HL-60 (cell line): ENCODE results near the gene SH3D19.

ENCODE experiments used
- DNase-seq, 2 experiments: peaks; one replicate each; pipeline ENCODE4 v3.0.0-alpha.2; 2010 to 2020; ENCODE audit warnings: low read depth in 1 of 2, low spot score in 1 of 2
- H3K27ac ChIP-seq: fragments of 250-450 bp; sonication (Bioruptor Pico); replicated peaks from 2 replicates; pipeline ENCODE4 v1.5.1; 2020; ENCODE audit warnings: mild to moderate bottlenecking, moderate library complexity
- H3K27me3 ChIP-seq: fragments of 250-450 bp; sonication (Bioruptor Pico); 2 replicates; pipeline ENCODE4 v1.5.1; 2021; ENCODE audit warnings: mild to moderate bottlenecking, moderate library complexity; ENCODE audit not compliant: insufficient read depth, poor library complexity, severe bottlenecking
- H3K4me3 ChIP-seq: replicated peaks from 2 replicates; pipeline ENCODE4 v1.5.1; 2011; ENCODE audit warnings: mild to moderate bottlenecking, control low read depth, low read length; ENCODE audit not compliant: insufficient read depth
- CTCF ChIP-seq: IDR thresholded peaks from one replicate; pipeline ENCODE4 v1.5.1; 2011; ENCODE audit warnings: low read length, control low read depth, inconsistent platforms; ENCODE audit not compliant: insufficient read depth
- GABPA ChIP-seq: IDR thresholded peaks from 2 replicates; pipeline ENCODE4 v1.6.1; 2012; ENCODE audit warnings: low read depth
- POLR2AphosphoS5 ChIP-seq: IDR thresholded peaks from 2 replicates; pipeline ENCODE4 v1.6.1; 2012; ENCODE audit warnings: low read depth
- SPI1 ChIP-seq: IDR thresholded peaks from 2 replicates; pipeline ENCODE4 v1.6.1; 2012; ENCODE audit warnings: low read depth, mild to moderate bottlenecking, borderline replicate concordance
- TF ChIP-seq, protein P1 (sequence below): IDR thresholded peaks from 2 replicates; pipeline ENCODE4 v1.6.1; 2012; ENCODE audit warnings: low read depth; ENCODE audit not compliant: insufficient replicate concordance

The SH3D19 gene

GRCh38 chr4:151316645-151317044 lies 8.8 kb downstream of the SH3D19 start:
- no peak for DNase-seq
- Histone ChIP-seq H3K4me3 (no peak overlapping the region), H3K27me3 (no peaks in the 10 kb centered on the region), H3K27ac (no peak overlapping the region)
- TF ChIP-seq GABPA (no peak), CTCF (no peak), SPI1 (no peak), POLR2AphosphoS5 (no peak)
- TF ChIP-seq, protein P1, sequence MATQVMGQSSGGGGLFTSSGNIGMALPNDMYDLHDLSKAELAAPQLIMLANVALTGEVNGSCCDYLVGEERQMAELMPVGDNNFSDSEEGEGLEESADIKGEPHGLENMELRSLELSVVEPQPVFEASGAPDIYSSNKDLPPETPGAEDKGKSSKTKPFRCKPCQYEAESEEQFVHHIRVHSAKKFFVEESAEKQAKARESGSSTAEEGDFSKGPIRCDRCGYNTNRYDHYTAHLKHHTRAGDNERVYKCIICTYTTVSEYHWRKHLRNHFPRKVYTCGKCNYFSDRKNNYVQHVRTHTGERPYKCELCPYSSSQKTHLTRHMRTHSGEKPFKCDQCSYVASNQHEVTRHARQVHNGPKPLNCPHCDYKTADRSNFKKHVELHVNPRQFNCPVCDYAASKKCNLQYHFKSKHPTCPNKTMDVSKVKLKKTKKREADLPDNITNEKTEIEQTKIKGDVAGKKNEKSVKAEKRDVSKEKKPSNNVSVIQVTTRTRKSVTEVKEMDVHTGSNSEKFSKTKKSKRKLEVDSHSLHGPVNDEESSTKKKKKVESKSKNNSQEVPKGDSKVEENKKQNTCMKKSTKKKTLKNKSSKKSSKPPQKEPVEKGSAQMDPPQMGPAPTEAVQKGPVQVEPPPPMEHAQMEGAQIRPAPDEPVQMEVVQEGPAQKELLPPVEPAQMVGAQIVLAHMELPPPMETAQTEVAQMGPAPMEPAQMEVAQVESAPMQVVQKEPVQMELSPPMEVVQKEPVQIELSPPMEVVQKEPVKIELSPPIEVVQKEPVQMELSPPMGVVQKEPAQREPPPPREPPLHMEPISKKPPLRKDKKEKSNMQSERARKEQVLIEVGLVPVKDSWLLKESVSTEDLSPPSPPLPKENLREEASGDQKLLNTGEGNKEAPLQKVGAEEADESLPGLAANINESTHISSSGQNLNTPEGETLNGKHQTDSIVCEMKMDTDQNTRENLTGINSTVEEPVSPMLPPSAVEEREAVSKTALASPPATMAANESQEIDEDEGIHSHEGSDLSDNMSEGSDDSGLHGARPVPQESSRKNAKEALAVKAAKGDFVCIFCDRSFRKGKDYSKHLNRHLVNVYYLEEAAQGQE, result no peak

DNA sequence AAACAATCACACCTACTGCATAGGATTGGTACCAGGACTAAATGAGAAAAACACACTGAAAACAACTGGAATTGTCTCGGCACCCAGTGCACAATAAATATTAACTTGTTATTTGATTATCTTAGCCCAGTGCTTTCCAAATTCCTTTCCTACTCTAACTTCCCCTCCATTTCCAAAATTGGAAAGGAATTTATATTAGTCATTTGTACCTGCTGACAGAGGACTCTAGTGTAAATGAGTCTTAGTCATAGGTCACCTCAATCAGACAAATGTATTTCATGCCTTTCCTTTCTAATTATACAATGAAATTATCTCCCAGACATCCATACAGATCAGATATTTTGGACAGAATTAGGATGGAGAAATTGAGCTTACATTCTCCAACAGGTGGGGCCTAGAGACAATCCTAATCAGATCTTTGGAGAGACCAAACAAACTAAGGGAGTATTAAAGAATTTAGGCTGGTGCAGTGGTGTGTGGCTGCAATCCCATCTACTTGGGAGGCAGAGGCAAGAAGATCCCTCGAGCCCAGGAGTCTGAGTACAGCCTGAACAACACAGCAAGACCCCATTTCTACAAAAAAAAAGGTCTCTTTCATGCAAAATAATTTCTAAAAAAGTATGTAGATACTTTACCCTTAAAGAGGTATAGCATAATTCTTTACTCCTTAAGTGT lies 10.1 kb downstream of the SH3D19 start:
- TF ChIP-seq CTCF (no peak), GABPA (no peak), POLR2AphosphoS5 (no peak), SPI1 (no peak)
- TF ChIP-seq, protein P1, result no peak
- H3K4me3 ChIP-seq, result no peak overlapping the region
- no peak overlapping the region for H3K27ac ChIP-seq
- DNase-seq, result no peak
- no peaks in the 10 kb centered on the region for H3K27me3 ChIP-seq

- H3K27me3 ChIP-seq, result no peaks in the 10 kb centered on the region
- DNase-seq, result no peak
- H3K4me3 ChIP-seq, result no peak overlapping the region
- H3K27ac ChIP-seq, result no peak overlapping the region
- TF ChIP-seq POLR2AphosphoS5 (no peak), SPI1 (no peak), GABPA (no peak), CTCF (no peak)
- TF ChIP-seq, protein P1, result no peak
These were observed 10.9 kb downstream of the SH3D19 start for GRCh38 chr4:151314479-151314878.
